Measurements from ENCODE around the gene RLBP1.

DNA sequence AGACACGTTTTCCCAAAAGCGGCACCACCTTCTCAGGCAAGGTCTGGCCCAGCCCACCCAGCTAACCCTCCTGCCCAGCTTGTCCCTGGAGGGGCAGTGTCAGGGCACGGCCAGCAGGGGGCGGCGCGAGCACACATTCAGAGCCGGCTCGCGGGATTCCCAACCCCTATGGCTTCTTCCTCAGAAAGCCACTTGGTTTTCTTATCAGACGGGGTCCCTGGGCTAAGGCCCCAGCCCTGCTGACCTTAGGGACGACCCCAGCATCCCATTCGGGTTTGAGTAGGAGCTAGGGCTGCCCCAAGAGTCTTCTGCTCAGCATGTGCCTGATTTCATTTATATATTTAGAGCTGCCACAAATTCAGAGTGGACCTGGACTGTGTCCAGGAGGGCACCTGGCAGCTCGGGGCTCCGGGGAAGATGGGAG lies 14.5 kb downstream of the RLBP1 start:
- TF ChIP-seq, protein P1, sequence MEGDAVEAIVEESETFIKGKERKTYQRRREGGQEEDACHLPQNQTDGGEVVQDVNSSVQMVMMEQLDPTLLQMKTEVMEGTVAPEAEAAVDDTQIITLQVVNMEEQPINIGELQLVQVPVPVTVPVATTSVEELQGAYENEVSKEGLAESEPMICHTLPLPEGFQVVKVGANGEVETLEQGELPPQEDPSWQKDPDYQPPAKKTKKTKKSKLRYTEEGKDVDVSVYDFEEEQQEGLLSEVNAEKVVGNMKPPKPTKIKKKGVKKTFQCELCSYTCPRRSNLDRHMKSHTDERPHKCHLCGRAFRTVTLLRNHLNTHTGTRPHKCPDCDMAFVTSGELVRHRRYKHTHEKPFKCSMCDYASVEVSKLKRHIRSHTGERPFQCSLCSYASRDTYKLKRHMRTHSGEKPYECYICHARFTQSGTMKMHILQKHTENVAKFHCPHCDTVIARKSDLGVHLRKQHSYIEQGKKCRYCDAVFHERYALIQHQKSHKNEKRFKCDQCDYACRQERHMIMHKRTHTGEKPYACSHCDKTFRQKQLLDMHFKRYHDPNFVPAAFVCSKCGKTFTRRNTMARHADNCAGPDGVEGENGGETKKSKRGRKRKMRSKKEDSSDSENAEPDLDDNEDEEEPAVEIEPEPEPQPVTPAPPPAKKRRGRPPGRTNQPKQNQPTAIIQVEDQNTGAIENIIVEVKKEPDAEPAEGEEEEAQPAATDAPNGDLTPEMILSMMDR (IDR thresholded peaks at IDR 0.05; ENCODE audit: borderline replicate concordance, extremely low read depth, low read length, poor library complexity, severe bottlenecking) = peak; percentile 97
- no peak for TF ChIP-seq EZH2 (IDR thresholded peaks at IDR 0.05; ENCODE audit: borderline replicate concordance, low read depth, low read length, severe bottlenecking)
